WTC11 (cell line): ENCODE data around the gene ARMCX6. TPM values are rescaled to one million over a fixed set of nuclear protein-coding genes. Genes with fewer than 3 reads are reported as not detected.
"Not testable (repeated sequence)": the region's sequence is repeated elsewhere in the genome, so short reads cannot be mapped to it uniquely, and the experiment has no call there.

Experiments
- ATAC-seq: fragments of 200-7000 bp; cut with Tn5 transposase; 2 replicates; pipeline ENCODE4 v1.10.0; 2021; ENCODE audit warnings: mild to moderate bottlenecking, moderate library complexity
- CTCF ChIA-PET: fragments of 300-600 bp; sonication (Branson Sonifier 250); formaldehyde crosslinking; loops from one replicate; lab custom pipeline; 2021; ENCODE audit warnings: antibody characterized with exemption; lab: Charles Lee
- POLR2A ChIA-PET: fragments of 350-600 bp; sonication (Branson Sonifier 250); formaldehyde crosslinking; loops from one replicate; lab custom pipeline; 2021; ENCODE audit warnings: antibody characterized with exemption; lab: Charles Lee
- DNase-seq: peaks from one replicate; pipeline ENCODE4 v3.0.0; 2021; ENCODE audit warnings: low spot score
- H3K27ac Mint-ChIP-seq: 2 replicates; pipeline ENCODE4 v1.8.0; 2021; ENCODE audit warnings: mixed read lengths
- H3K27me3 Mint-ChIP-seq: 2 replicates; pipeline ENCODE4 v1.8.0; 2021; ENCODE audit warnings: low read depth, mild to moderate bottlenecking, moderate library complexity, mixed read lengths
- H3K36me3 Mint-ChIP-seq: 2 replicates; pipeline ENCODE4 v1.8.0; 2021; ENCODE audit warnings: mixed read lengths
- H3K4me1 Mint-ChIP-seq: 2 replicates; pipeline ENCODE4 v1.8.0; 2022; ENCODE audit warnings: mixed read lengths
- H3K4me3 Mint-ChIP-seq: 2 replicates; pipeline ENCODE4 v1.8.0; 2021; ENCODE audit warnings: mild to moderate bottlenecking, moderate library complexity, mixed read lengths
- H3K9me3 Mint-ChIP-seq: 2 replicates; pipeline ENCODE4 v1.8.0; 2021; ENCODE audit warnings: mixed read lengths
- CREM ChIP-seq: sonication (generic); formaldehyde crosslinking; IDR thresholded peaks from 2 replicates; pipeline ENCODE4 v1.8.1; 2022; ENCODE audit warnings: mild to moderate bottlenecking, missing genetic modification reagents, moderate library complexity
- ETV6 ChIP-seq: sonication (generic); formaldehyde crosslinking; IDR thresholded peaks from 2 replicates; pipeline ENCODE4 v1.8.1; 2022; ENCODE audit warnings: mild to moderate bottlenecking, missing genetic modification reagents
- FOXJ3 ChIP-seq: sonication (generic); formaldehyde crosslinking; IDR thresholded peaks from 2 replicates; pipeline ENCODE4 v1.9.0; 2021; ENCODE audit warnings: missing genetic modification reagents, mild to moderate bottlenecking, borderline replicate concordance
- GRHL2 ChIP-seq: fragments of 250-450 bp; sonication (Bioruptor Pico); IDR thresholded peaks from 2 replicates; pipeline ENCODE4 v1.8.0; 2022; ENCODE audit warnings: mild to moderate bottlenecking, moderate library complexity; ENCODE audit not compliant: insufficient replicate concordance, severe bottlenecking
- HMGA2 ChIP-seq: fragments of 250-450 bp; sonication (Bioruptor Pico); IDR thresholded peaks from 2 replicates; pipeline ENCODE4 v1.4.0; 2021; ENCODE audit warnings: mild to moderate bottlenecking, moderate library complexity
- KAT7 ChIP-seq: sonication (generic); formaldehyde crosslinking; IDR thresholded peaks from 2 replicates; pipeline ENCODE4 v1.8.1; 2023; ENCODE audit warnings: missing genetic modification reagents, mild to moderate bottlenecking, borderline replicate concordance
- MXD4 ChIP-seq: fragments of 250-450 bp; sonication (Bioruptor Pico); IDR thresholded peaks from 2 replicates; pipeline ENCODE4 v1.8.0; 2021; ENCODE audit warnings: mild to moderate bottlenecking, moderate library complexity, borderline replicate concordance
- MYBL2 ChIP-seq: sonication (generic); formaldehyde crosslinking; IDR thresholded peaks from 2 replicates; pipeline ENCODE4 v1.8.1; 2023; ENCODE audit warnings: mild to moderate bottlenecking, moderate library complexity, missing genetic modification reagents
- NR2C2 ChIP-seq: sonication (generic); formaldehyde crosslinking; IDR thresholded peaks from 2 replicates; pipeline ENCODE4 v1.8.0; 2022; ENCODE audit warnings: mild to moderate bottlenecking, missing genetic modification reagents
- RORB ChIP-seq: fragments of 250-450 bp; sonication (Bioruptor Pico); IDR thresholded peaks from 2 replicates; pipeline ENCODE4 v1.9.0; 2021; ENCODE audit warnings: mild to moderate bottlenecking
- ZNF121 ChIP-seq: sonication (generic); formaldehyde crosslinking; IDR thresholded peaks from 2 replicates; pipeline ENCODE4 v1.8.0; 2023; ENCODE audit warnings: missing genetic modification reagents
- ZNF138 ChIP-seq: sonication (generic); formaldehyde crosslinking; conservative IDR thresholded peaks from 2 replicates; pipeline ENCODE4 v1.8.1; 2022; ENCODE audit warnings: mild to moderate bottlenecking, moderate library complexity, missing genetic modification reagents
- ZNF263 ChIP-seq: sonication (generic); formaldehyde crosslinking; IDR thresholded peaks from 2 replicates; pipeline ENCODE4 v1.8.1; 2022; ENCODE audit warnings: low read depth, mild to moderate bottlenecking, moderate library complexity, missing genetic modification reagents
- ZNF423 ChIP-seq: fragments of 250-450 bp; sonication (Bioruptor Pico); IDR thresholded peaks from 2 replicates; pipeline ENCODE4 v2.1.2; 2022; ENCODE audit warnings: mild to moderate bottlenecking, moderate library complexity
- ZSCAN18 ChIP-seq: fragments of 250-450 bp; sonication (Bioruptor Pico); IDR thresholded peaks from 2 replicates; pipeline ENCODE4 v2.1.2; 2022; ENCODE audit warnings: mild to moderate bottlenecking, moderate library complexity
- total RNA-seq: library from RNA; stranded (reverse); gene quantifications from 3 replicates; pipeline ENCODE4 v1.2.3, GENCODE V29; 2021
- TF ChIP-seq, protein P1 (sequence below): sonication (generic); formaldehyde crosslinking; IDR thresholded peaks from 2 replicates; pipeline ENCODE4 v1.8.1; 2023; ENCODE audit warnings: mild to moderate bottlenecking, moderate library complexity, missing genetic modification reagents
- TF ChIP-seq, protein P2 (sequence below): sonication (generic); formaldehyde crosslinking; IDR thresholded peaks from 2 replicates; pipeline ENCODE4 v1.8.0; 2022; ENCODE audit warnings: mild to moderate bottlenecking, missing genetic modification reagents
- TF ChIP-seq, protein P3 (sequence below): sonication (generic); formaldehyde crosslinking; IDR thresholded peaks from 2 replicates; pipeline ENCODE4 v1.8.0; 2023; ENCODE audit warnings: missing genetic modification reagents, mild to moderate bottlenecking, borderline replicate concordance
- TF ChIP-seq, protein P4 (sequence below): sonication (generic); formaldehyde crosslinking; IDR thresholded peaks from 2 replicates; pipeline ENCODE4 v1.8.1; 2022; ENCODE audit warnings: mild to moderate bottlenecking, moderate library complexity, missing genetic modification reagents

Gene ARMCX6
- total RNA-seq, 1 experiment from 2014 or later, result 27.0 TPM

- TF ChIP-seq, protein P1, sequence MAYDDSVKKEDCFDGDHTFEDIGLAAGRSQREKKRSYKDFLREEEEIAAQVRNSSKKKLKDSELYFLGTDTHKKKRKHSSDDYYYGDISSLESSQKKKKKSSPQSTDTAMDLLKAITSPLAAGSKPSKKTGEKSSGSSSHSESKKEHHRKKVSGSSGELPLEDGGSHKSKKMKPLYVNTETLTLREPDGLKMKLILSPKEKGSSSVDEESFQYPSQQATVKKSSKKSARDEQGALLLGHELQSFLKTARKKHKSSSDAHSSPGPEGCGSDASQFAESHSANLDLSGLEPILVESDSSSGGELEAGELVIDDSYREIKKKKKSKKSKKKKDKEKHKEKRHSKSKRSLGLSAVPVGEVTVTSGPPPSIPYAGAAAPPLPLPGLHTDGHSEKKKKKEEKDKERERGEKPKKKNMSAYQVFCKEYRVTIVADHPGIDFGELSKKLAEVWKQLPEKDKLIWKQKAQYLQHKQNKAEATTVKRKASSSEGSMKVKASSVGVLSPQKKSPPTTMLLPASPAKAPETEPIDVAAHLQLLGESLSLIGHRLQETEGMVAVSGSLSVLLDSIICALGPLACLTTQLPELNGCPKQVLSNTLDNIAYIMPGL (CRISPR knock-in tag), result no peak
Measured at GRCh38 chrX:101657495-101657894, 39.7 kb upstream of the ARMCX6 start (continued).

GRCh38 chrX:101656817-101657216 is 39.0 kb upstream of the ARMCX6 start:
- CTCF ChIA-PET, result no interaction called here
- no peaks in the 10 kb centered on the region for H3K27me3 Mint-ChIP-seq
- no peak for DNase-seq
- no peak overlapping the region for H3K27ac Mint-ChIP-seq
- POLR2A ChIA-PET, result no interaction called here
- ATAC-seq, result no peak
- H3K4me3 Mint-ChIP-seq, result no peak overlapping the region
- peaks cover 16% of the 10 kb centered on the region for H3K4me1 Mint-ChIP-seq
- no peak for TF ChIP-seq FOXJ3 (CRISPR knock-in tag)
- TF ChIP-seq ZSCAN18, result no peak
- TF ChIP-seq CREM (CRISPR knock-in tag), result no peak
- TF ChIP-seq KAT7 (CRISPR knock-in tag), result no peak
- TF ChIP-seq, protein P2, sequence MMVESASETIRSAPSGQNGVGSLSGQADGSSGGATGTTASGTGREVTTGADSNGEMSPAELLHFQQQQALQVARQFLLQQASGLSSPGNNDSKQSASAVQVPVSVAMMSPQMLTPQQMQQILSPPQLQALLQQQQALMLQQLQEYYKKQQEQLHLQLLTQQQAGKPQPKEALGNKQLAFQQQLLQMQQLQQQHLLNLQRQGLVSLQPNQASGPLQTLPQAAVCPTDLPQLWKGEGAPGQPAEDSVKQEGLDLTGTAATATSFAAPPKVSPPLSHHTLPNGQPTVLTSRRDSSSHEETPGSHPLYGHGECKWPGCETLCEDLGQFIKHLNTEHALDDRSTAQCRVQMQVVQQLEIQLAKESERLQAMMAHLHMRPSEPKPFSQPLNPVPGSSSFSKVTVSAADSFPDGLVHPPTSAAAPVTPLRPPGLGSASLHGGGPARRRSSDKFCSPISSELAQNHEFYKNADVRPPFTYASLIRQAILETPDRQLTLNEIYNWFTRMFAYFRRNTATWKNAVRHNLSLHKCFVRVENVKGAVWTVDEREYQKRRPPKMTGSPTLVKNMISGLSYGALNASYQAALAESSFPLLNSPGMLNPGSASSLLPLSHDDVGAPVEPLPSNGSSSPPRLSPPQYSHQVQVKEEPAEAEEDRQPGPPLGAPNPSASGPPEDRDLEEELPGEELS (CRISPR knock-in tag), result no peak
- TF ChIP-seq MYBL2 (CRISPR knock-in tag), result no peak
- no peak for TF ChIP-seq ZNF138 (CRISPR knock-in tag)
- H3K9me3 Mint-ChIP-seq, result no peaks in the 10 kb centered on the region
- no peaks in the 10 kb centered on the region; the same call in 1 of the 2 replicates for H3K36me3 Mint-ChIP-seq

DNA sequence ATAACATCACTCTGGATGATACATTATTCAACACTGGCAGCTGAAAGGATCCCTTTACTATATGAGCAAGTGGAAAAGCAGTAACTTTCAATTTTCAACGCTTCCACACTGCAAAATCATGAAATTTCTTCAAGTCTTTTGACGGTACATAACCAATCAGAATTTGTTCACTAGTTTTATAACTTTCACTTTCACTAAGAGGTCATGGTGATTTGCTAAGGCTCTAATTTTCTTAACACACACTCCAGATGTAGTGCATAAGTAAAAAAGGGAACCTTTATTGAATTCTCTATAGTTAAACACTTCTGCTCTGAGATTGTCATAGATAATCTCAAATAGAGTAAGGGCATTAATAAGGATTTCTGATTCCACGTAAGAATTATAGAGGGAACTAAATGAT is 37.7 kb upstream of the ARMCX6 start:
- Mint-ChIP-seq H3K27me3 (no peaks in the 10 kb centered on the region), H3K4me1 (peaks cover 16% of the 10 kb centered on the region), H3K4me3 (no peak overlapping the region), H3K9me3 (no peaks in the 10 kb centered on the region), H3K36me3 (no peaks in the 10 kb centered on the region; the same call in 1 of the 2 replicates), H3K27ac (no peak overlapping the region)
- no peak for DNase-seq
- TF ChIP-seq, protein P3, sequence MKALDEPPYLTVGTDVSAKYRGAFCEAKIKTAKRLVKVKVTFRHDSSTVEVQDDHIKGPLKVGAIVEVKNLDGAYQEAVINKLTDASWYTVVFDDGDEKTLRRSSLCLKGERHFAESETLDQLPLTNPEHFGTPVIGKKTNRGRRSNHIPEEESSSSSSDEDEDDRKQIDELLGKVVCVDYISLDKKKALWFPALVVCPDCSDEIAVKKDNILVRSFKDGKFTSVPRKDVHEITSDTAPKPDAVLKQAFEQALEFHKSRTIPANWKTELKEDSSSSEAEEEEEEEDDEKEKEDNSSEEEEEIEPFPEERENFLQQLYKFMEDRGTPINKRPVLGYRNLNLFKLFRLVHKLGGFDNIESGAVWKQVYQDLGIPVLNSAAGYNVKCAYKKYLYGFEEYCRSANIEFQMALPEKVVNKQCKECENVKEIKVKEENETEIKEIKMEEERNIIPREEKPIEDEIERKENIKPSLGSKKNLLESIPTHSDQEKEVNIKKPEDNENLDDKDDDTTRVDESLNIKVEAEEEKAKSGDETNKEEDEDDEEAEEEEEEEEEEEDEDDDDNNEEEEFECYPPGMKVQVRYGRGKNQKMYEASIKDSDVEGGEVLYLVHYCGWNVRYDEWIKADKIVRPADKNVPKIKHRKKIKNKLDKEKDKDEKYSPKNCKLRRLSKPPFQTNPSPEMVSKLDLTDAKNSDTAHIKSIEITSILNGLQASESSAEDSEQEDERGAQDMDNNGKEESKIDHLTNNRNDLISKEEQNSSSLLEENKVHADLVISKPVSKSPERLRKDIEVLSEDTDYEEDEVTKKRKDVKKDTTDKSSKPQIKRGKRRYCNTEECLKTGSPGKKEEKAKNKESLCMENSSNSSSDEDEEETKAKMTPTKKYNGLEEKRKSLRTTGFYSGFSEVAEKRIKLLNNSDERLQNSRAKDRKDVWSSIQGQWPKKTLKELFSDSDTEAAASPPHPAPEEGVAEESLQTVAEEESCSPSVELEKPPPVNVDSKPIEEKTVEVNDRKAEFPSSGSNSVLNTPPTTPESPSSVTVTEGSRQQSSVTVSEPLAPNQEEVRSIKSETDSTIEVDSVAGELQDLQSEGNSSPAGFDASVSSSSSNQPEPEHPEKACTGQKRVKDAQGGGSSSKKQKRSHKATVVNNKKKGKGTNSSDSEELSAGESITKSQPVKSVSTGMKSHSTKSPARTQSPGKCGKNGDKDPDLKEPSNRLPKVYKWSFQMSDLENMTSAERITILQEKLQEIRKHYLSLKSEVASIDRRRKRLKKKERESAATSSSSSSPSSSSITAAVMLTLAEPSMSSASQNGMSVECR (CRISPR knock-in tag), result no peak
- TF ChIP-seq ZNF121, result no peak
- TF ChIP-seq, protein P2 (CRISPR knock-in tag), result no peak
- no peak for TF ChIP-seq NR2C2 (CRISPR knock-in tag)
- TF ChIP-seq, protein P4, sequence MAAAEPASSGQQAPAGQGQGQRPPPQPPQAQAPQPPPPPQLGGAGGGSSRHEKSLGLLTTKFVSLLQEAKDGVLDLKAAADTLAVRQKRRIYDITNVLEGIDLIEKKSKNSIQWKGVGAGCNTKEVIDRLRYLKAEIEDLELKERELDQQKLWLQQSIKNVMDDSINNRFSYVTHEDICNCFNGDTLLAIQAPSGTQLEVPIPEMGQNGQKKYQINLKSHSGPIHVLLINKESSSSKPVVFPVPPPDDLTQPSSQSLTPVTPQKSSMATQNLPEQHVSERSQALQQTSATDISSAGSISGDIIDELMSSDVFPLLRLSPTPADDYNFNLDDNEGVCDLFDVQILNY, result no peak
- no peak for TF ChIP-seq MXD4 (CRISPR knock-in tag)
- TF ChIP-seq ZNF423 (CRISPR knock-in tag), result no peak
- TF ChIP-seq GRHL2 (CRISPR knock-in tag), result no peak
- no peak for TF ChIP-seq ZNF263 (CRISPR knock-in tag)
- TF ChIP-seq ETV6 (CRISPR knock-in tag), result no peak
- no peak for TF ChIP-seq CREM (CRISPR knock-in tag)
- TF ChIP-seq RORB (CRISPR knock-in tag), result no peak
- TF ChIP-seq HMGA2 (CRISPR knock-in tag), result no peak
- no peak for ATAC-seq
- ChIA-PET CTCF (no interaction called here), POLR2A (no interaction called here)

DNA sequence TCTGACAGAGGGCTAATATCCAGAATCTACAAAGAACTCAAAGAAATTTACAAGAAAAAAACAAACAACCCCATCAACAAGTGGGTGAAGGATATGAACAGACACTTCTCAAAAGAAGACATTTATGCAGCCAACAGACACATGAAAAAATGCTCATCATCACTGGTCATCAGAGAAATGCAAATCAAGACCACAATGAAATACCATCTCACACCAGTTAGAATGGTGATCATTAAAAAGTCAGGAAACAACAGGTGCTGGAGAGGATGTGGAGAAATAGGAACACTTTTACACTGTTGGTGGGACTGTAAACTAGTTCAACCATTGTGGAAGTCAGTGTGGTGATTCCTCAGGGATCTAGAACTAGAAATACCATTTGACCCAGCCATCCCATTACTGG is 29.9 kb upstream of the ARMCX6 start:
- H3K27ac Mint-ChIP-seq, CTCF ChIA-PET: not testable (repeated sequence)

More for the DNA sequence above, 29.9 kb upstream of the ARMCX6 start:
- H3K9me3 Mint-ChIP-seq, POLR2A ChIA-PET, H3K4me3 Mint-ChIP-seq, H3K36me3 Mint-ChIP-seq, DNase-seq, H3K27me3 Mint-ChIP-seq, H3K4me1 Mint-ChIP-seq, ATAC-seq: not testable (repeated sequence)
